NCI-H526 treated with DMSO at 0.1 percent for 48 hours (cell line): Measurements from ENCODE around the gene ANKRD44.

Experiments
- DNase-seq: peaks from one replicate; lab custom pipeline; 2025; lab: John Stamatoyannopoulos, UW

The ANKRD44 gene

DNA sequence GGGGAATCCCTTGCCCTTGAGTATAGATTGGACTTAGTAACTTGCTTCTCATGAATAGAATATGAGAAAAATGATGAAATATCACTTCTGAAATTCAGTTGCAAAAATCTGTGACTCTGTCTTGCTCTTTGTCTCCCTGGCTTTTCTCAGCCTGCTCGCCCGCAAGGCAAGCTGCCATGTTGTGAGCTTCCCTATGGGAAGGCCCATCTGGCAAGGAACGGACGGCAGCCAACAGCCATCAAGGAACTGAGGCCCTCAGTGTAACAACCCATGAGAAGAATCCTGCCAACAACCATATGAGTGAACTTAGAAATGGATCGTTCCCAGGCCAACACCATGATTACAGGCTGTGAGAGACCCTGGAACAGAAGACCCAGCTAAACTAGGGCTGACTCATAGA is 325.7 kb downstream of the ANKRD44 start:
- DNase-seq, result no peak

DNA sequence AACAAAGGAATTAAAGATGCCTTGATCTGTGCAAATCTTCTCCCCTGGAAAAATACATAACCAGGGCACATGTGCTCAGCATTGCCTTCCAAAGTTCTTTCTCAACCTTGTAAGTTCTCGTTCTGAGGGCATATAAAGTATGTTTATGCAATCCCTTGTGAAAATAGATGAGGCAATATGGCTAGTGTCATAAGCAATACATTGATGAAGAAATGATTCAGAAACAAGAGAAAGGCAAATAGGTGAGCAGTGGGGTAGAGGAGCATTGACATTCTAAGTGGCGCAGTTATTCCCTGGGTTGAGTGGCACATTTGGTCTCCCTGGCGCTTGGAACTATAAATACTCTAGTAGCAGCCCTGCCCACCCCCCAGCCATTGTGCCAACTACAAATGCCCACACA is 326.6 kb downstream of the ANKRD44 start:
- no peak for DNase-seq

DNA sequence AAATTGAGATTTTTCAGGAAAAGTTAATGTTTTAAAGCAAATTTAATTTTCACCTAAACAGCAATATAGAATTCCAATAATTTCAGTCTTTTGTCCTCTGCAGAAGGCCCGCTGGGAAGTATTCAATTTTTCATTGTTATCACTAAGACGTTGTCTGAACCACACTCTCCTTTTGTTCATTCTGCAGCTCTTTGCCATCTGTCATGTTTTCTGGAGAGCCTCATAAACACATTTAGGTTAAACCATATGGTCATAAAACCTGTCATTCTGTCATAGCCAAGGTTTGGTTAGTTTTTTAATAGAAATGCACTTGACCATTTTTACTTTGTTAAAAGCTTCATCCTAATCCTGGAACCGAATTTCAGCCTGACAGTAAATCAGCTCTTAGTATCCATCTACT is 330.1 kb downstream of the ANKRD44 start:
- no peak for DNase-seq

DNA sequence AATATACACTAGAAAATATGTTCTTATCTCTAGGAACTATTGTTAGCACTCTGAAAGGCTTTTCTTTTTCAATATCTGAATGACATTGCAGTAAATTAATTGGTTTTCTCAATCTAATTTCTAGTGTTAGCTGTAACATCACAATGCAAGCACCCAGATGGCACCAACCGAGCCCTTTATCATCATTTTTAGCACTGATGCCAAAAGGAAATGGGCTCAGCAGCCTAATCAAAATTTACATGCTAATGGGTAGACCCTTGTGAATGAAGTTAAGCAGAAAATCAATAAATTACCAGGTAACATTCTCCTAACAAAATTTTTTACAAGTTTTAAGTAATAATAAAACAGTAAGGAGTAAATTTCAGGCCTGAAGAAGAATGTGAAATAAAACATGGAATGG is 330.6 kb downstream of the ANKRD44 start:
- DNase-seq, result no peak

DNA sequence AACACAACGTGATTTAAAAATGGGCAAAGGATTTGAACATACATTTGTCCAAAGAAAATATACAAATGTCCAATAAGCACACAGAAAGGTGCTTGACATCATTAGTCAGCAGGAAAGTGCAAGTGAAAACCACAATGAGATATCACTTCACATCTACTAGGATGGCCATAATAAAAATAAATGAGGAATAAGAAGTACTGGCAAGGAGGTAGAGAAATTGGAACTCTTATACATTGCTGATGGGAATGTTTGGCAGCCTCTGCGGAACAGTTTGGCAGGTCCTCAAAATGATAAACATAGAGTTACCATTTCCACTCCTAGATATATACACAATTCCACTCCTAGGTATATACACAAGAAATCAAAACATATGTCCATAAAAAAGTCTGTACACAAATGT is 333.1 kb downstream of the ANKRD44 start:
- no peak for DNase-seq

DNA sequence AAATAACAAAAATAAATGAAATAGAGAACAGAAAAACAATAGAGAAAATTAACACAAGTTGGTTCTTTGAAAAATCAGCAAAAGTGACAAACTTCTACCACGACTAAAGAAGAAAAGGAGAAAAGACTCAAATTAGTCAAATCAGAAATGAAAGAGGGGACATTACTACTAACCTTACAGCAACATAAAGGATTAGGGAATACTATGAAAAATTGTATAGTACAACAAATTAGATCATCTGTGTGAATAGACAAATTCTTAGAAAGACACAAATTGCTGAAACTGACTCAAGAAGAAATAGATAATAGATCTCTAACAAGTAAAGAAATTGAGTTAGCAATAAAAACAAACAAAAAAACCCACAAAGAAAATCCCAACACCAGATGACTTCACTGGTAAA is 335.6 kb downstream of the ANKRD44 start:
- no peak for DNase-seq

DNA sequence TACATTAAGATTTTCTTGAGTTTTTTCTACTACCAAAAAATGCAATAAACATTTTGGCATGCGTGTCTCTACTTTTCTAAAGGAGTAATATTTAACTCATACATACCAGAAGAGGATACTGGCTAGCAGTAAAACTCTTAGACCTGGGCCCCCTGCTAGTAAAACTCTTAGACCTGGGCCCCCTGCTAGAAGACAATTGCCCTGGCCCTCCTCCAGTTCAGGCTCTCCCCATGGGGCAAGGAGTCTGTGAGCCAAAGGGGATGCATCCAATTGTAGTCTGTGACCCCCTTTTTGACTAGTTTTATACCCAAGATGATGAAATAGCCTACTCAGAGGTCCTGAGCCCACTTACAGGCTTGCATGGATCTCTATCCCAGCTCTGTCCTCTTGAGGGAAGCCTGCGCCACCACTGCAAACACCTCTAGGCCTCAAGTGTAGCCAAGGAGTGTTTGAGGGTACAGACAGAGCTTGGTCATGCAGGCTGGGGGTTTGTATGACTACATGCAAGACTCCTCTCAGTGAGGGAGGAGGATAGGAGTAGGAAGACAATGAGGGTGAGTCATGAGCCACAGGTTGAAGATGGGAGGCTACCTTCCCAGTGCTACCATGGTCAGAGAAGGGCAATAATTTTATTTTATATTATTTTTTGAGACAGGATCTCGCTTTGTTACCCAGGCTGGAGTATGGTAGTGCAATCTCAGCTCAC is 338.9 kb downstream of the ANKRD44 start:
- DNase-seq, result no peak

DNA sequence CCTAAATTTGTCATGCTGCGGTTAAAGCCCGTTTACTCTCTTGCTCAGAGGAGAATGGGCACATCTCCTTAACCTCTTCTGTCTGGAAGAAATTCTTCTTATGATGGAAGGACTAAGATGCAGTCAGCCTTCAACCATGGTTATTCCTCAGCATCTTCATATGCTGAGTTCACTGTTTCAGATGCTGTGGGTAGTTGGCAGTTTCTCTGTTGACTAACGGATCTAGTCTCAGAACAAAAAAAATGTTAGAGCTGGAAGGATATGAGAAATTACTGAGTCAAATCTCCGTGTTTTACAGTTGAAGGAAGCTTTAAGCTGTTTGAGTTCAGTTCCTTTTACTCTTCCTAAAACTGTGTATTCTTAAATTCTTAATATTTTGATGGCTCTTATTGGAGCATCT is 340.5 kb downstream of the ANKRD44 start:
- no peak for DNase-seq

DNA sequence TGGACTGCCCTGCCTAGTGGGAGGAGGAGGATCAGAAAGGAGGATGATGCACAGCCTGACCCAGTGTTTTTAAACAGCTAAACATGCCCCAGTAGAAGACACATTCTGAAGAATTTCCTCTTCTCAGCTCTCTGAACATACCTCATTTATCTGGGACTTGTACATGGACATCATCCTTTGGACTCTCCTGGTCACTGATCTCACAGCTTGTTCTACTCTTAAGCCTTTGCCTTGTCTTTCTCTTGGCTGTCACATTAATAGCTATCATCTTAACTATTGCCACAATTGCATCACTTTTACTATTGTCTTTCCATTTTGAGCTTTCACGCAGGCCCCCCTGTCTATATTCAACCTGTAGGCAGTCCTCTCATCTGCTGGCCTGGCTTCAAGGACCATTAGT is 342.1 kb downstream of the ANKRD44 start:
- DNase-seq, result no peak

DNA sequence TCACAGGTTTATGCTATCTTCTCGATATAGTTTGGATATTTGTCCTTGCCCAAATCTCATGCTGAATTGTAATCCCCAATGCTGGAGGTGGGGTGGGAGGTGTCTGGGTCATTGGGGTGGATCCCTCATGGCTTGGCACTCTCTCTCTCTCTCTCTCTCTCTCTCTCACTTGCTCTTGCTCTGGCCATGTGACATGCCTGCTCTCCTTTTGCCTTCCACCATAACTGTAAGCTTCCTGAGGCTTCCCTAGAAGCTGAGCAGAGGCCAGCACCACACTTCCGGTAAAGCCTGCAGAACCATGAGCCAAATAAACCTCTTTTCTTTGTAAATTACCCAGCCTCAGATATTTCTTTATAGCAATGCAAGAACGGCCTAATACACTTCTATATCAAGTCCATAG is 342.8 kb downstream of the ANKRD44 start:
- DNase-seq, result no peak

DNA sequence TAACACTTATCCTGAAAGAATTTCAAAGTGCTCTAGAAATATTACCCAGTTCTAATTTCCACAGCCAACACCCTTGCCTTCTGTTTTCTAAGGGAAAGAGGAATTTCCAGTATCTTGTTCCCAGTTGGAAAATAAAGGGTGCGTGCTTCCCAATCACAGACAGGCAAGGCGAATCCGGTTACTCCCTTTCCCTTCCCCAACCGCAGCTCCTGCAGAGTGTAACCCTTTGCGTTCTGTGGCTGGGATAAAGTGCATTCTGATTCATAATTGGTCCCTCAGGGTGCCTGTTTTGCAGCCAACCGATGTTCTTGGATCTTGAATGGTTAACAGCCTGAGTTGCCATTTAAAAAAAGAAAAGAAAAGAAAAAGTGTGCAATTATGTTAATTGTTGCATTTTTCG is 343.5 kb downstream of the ANKRD44 start:
- DNase-seq, result no peak

DNA sequence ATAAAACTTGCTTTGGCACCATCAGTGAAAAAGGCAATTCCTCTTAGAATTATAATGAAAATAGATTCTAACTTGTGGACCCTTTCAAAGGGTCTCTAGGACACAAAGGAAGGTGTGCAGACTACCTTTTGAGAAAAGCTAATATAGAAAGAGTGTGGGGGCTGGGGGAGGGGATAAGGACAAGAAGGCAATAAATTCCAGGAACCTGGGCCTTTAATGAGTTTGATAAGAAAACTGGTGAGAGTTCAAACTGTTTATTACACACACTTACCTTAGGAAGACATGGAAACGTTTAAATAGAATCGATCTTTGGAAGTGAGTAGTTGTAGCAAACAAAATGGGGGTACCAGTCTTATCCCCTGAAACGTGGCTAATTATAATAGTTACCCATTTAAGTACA is 344.5 kb downstream of the ANKRD44 start:
- no peak for DNase-seq

DNA sequence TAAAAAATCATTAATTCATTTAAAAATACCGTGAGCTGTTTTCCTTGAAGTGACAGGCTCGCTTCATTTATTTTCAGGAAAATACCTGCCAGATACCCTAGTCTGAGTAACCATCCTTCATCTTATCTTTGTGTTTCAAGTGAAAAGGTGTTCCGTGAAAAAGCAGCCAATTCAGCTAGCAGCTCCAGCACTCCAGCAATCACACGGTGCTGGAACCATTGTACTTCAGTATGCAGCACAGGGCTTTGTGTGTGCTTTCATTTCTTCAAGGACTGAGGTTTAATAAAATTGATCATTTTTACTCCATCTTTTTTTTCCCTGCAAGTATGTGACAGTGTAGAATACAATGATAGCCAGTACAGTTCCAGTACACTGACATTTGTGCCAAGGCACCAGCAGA is 344.9 kb downstream of the ANKRD44 start:
- DNase-seq, result no peak

DNA sequence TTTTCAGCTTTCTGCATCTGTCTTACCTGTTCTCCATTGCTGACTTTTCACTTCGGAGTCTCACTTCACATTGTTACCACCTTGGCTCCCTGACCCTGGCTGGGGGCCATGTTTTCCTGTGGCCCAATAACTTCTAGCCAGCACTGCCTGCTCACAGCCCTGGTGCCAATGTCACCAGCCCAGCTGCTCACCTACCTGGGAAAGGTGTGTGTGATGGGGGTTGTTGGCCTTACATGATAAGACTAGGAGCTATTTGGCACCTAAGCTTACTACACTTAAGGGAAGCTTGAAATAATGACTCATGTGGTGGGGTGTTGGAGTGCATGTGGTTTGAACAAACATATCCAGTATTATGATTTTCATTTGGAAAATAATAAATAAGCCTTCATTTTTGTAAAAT is 346.6 kb downstream of the ANKRD44 start:
- no peak for DNase-seq

DNA sequence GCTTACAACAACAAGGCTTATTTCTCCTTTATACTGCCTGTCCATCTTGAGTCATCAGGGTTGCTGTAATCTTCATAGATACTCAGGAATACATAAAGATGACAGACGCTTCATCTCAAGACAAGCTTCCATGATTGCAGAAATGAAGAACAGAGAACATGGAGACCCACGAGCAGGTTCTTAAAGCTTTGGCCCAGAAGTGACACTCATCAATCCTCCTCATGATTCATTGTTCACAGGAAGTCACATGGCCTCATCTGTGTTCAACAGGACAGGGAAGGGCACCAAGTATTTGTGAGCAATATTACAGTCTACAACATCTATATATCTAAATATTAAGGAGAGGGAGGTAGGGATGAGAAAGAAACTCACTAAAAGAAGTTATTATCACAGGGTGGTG is 347.5 kb downstream of the ANKRD44 start:
- DNase-seq, result no peak

DNA sequence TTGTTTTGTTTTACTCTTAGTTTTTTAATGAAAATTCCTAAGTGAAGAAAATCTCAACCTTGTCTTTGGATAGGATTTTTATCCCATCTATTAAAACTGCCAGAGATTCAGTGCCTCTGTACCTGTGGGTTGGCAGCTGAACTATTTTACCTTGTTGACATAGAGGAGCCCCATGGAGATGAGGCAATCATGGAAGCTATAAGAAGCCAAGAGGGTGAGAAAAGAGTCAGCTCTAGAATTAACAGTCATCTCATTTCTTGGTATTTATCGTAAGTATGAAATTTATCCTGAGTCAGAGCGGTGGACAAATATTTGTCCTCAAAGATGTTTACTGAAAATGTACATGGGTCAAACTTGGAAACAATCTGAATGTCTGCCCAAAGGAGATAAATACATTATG is 348.3 kb downstream of the ANKRD44 start:
- no peak for DNase-seq

DNA sequence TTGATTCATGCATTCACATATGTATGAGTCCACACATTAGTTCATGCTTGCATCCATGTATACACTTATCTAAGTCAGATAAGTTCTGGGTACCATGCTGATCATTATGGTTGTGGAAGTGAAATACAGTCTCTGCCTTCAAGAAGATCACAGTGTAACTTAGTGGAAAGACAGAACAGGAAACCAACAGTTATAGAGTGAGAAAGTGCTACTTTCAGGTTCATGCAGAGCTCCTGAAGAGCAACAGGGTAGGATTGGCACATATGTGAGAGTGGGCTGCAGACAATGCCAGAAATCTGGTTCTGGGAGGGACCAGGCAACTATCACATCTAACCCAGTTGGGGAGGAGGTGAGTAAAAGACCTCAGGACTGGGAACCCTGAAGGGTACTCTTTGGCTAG is 348.7 kb downstream of the ANKRD44 start:
- DNase-seq, result no peak

DNA sequence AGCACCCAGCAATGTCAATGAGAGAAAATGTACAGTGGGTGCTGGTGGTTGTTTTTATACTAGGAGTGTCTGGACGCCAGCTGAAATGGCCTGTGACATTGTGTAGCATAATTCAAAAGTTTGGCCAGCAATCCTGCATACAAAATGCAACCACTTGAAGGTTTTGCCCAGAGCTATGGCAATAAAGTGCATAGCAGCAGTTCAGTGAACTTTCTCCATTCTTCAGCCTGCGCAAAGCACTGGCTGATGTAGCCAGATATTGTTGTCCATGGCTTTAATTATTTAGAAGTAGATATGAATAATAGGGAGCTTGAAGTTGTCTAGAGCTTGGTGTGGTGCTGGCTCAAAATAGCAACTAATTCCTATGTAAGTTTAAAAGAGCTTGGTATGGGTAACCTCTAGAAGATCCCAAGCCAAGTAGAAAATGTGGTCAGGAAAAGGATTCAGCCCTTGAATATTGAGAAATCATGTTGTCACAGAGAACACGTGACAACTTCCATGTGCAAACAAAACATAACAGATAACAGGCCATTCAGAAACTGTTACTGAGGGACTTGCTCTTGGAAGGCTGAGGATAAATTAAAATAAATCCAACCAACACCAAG is 350.7 kb downstream of the ANKRD44 start:
- DNase-seq, result no peak

DNA sequence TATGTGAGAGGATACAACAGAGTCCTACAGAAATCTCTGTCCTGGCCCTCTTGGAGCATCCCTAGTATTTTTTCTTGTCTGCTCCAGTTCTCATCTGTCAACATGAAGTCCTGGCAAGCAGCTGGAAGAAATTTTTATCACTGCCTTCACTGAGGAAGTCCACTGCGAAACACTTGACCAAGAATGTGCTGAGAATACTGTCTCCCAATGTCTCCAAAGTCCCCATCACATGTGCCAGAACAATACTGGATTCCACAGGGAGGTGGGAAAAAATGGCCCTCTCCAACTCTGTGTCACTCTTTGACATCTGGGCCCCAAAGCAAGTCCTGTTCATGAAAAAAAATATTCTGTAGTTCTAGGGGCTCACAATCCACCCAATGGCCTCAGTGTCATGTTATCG is 351.3 kb downstream of the ANKRD44 start:
- no peak for DNase-seq

DNA sequence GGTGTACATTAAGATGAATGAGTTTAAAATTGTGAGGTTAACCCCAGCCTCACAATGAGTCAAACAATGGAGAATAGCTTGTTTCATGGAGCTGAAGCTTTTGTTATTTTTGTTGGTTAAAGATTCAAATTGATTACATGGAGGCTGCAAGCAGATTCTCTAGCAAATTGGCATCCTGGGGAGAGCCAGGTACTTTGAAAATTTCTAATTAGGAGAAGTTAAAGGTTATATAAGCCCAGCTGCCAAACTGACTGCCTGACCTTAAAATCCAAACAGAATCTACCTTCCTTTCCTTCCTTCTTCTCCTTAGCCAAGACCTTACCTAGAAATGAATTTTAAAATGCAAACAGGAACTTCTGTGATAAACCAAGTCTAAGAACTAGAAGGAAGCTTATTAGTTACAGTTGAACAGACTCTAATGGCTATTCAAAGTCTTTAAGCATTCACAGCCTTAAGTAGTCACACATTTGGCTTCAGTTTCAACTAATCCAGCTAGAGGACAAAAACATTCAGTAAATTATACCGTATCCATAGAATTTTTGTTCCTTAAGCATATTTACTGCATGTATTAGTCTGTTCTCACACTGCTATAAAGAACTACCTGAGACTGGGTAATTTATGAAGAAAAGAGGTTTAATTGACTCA is 352.6 kb downstream of the ANKRD44 start:
- no peak for DNase-seq

DNA sequence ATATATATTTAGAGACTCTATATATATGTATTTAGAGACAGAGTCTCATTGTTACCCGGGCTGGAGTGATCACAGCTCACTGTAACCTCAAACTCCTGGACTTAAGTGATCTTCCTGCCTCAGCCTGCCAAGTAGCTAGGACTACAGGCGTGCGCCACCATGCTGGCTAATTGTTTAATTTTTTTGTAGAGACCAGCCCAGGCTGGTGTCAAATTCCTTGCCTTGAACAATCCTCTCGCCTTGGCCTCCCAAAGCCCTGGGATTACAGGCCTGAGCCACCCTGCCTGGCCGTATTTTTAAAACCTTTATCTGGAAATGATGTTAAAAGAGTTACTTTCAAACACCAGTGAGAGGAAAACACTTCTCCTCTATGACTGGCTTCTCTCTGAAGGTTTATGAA is 353.1 kb downstream of the ANKRD44 start:
- DNase-seq, result no peak

DNA sequence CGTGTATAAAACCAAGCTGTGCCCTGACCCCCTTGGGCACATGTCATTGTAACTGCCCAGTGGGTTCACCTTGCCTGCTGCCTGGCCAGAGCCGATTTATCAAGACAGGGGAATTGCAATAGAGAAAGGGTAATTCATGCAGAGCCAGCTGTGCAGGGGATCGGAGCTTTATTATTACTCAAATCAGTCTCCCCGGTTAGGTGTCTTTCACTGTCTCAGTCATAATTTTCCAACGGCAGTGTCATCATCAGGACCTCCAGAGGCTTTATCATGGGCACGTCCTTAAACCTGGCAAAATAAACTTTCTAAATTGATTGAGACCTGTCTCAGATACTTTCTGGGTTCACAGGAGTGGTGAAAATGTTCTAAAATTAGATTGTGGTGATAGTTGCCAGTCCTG is 354.5 kb downstream of the ANKRD44 start:
- no peak for DNase-seq

DNA sequence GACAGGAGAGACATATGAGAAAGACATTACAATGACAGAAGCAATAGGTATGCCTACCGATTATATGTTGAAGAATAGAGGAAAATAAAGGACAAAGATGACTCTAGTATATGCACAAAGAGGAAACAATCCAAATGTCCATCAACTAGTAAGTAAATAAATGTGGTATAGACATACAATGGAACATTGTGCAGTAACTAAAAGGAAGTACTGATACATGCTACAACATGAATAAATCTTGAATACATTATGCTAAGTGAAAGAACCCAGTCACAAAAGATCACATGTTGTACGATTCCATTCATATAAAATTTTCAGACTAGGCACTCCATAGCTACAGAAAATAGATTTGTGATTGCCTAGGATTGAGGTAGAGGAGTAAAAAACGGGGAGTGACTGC is 355.5 kb downstream of the ANKRD44 start:
- peak; percentile 57 for DNase-seq

DNA sequence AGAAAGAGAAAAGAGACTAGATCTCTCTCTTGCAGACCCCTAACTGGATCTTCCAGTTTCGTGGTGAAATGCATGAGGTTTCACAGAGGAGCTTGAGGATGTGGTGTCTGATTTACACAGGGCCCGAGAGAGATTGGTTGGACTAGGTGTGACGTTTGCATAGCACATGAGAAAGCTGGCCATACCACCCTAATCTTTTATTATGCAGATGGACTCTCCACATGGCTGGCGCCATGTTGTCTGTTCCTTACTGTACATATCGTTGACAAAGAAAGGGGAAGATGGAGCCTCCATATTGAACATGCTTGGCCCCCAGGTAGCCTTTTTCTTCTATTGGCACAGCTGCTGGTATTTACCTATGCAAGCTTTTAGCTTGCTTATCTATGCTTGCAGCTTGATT is 356.6 kb downstream of the ANKRD44 start:
- no peak for DNase-seq
